Chondrocyte (in vitro differentiated cells): ENCODE measurements around the gene IHH. TPM values are rescaled to one million over a fixed set of nuclear protein-coding genes. Genes with fewer than 3 reads are reported as not detected.

Experiments
- DNase-seq: peaks from one replicate; pipeline ENCODE4 v3.0.0; 2021; ENCODE audit warnings: mixed read lengths, low spot score
- H3K27ac Mint-ChIP-seq: one replicate; pipeline ENCODE4 v1.8.0; 2021; ENCODE audit warnings: mild to moderate bottlenecking, moderate library complexity, mixed read lengths; ENCODE audit not compliant: unreplicated experiment
- H3K27me3 Mint-ChIP-seq: 2 replicates; pipeline ENCODE4 v1.8.0; 2021; ENCODE audit warnings: low read depth, mixed read lengths
- H3K36me3 Mint-ChIP-seq: 2 replicates; pipeline ENCODE4 v1.8.0; 2021; ENCODE audit warnings: low read depth, mixed read lengths
- H3K4me1 Mint-ChIP-seq: 2 replicates; pipeline ENCODE4 v1.8.0; 2021; ENCODE audit warnings: low read depth, mild to moderate bottlenecking, mixed read lengths
- H3K4me3 Mint-ChIP-seq: one replicate; pipeline ENCODE4 v1.8.0; 2021; ENCODE audit warnings: mild to moderate bottlenecking, moderate library complexity, mixed read lengths; ENCODE audit not compliant: unreplicated experiment
- H3K9me3 Mint-ChIP-seq: 2 replicates; pipeline ENCODE4 v1.8.0; 2021; ENCODE audit warnings: low read depth, mixed read lengths
- total RNA-seq: library from RNA; stranded (reverse); gene quantifications from 3 replicates; pipeline ENCODE4 v1.2.1, GENCODE V29; 2021
- TF ChIP-seq, protein P1 (sequence below): fragments of 200-600 bp; sonication (generic); IDR thresholded peaks from 2 replicates; pipeline ENCODE4 v1.5.0; 2021; ENCODE audit warnings: antibody characterized with exemption, mild to moderate bottlenecking, moderate library complexity

Gene IHH
- total RNA-seq, 1 donor from 2014 or later, result not detected

DNA sequence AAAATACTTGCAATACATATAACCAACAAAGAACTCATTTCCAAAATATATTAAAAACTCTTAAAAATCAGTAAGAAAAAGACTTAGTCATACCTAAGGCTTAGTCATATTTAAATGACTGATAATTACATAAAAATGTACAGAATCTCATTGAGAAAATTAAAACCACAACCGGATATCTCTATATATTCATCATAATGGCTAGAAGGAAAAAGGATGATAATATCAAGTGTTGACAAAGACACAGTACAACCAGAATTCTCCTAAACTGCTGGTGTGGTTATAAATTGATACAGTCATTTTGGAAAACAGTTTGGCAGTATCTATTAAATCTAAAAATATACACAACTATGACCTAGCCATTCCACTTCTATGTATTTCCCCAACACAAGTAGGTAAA lies 27.1 kb upstream of the IHH start:
- Mint-ChIP-seq H3K4me1 (no peaks in the 10 kb centered on the region), H3K36me3 (peaks cover 1% of the 10 kb centered on the region), H3K27me3 (no peaks in the 10 kb centered on the region)

DNA sequence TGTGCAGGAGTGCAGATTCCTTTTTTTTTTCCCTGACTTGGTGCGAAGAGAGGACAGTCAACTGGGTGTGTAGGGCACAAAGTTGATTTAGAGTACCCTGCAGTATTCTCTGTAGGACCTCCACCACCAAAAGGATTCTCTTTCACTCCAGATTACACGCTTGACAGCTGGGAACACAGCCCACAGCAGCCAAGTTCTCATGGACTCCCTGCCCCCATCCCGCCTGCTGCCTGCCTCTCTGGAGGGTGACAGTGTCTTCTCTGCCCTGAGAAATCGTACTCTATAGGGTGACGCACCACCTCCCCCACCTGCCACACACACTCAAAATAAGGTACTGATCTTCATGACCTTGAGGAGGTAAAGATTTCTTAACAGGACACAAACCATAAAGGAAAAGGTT lies 26.6 kb upstream of the IHH start:
- TF ChIP-seq, protein P1, sequence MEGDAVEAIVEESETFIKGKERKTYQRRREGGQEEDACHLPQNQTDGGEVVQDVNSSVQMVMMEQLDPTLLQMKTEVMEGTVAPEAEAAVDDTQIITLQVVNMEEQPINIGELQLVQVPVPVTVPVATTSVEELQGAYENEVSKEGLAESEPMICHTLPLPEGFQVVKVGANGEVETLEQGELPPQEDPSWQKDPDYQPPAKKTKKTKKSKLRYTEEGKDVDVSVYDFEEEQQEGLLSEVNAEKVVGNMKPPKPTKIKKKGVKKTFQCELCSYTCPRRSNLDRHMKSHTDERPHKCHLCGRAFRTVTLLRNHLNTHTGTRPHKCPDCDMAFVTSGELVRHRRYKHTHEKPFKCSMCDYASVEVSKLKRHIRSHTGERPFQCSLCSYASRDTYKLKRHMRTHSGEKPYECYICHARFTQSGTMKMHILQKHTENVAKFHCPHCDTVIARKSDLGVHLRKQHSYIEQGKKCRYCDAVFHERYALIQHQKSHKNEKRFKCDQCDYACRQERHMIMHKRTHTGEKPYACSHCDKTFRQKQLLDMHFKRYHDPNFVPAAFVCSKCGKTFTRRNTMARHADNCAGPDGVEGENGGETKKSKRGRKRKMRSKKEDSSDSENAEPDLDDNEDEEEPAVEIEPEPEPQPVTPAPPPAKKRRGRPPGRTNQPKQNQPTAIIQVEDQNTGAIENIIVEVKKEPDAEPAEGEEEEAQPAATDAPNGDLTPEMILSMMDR, result no peak
- Mint-ChIP-seq H3K9me3 (peaks cover 4% of the 10 kb centered on the region), H3K27me3 (no peaks in the 10 kb centered on the region), H3K27ac (no peak overlapping the region), H3K4me3 (no peak overlapping the region), H3K36me3 (peaks cover 1% of the 10 kb centered on the region), H3K4me1 (no peaks in the 10 kb centered on the region)
- no peak for DNase-seq

More for the DNA sequence above, 27.1 kb upstream of the IHH start:
- TF ChIP-seq, protein P1, result no peak
- H3K27ac Mint-ChIP-seq, result no peak overlapping the region
- peaks cover 4% of the 10 kb centered on the region for H3K9me3 Mint-ChIP-seq
- DNase-seq, result no peak
- no peak overlapping the region for H3K4me3 Mint-ChIP-seq

DNA sequence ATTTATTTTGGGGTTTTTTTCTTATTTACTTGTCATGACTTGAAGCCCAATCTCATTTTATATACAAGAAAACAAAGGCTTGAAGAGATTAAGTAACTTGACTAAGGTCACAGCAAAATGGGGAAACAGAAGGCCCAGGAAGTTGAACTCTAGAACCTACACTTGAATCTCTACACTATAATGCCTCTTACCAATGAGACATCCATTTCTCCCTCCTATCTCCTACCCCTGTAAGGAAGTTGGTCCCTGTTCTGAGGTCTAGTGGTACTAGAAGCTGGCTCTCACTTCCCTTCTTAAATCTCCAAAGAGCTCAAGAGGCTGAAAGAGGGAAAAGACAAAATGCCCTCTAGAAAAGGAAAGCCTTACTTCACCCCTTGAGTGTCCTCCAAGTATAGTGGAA lies 25.5 kb upstream of the IHH start:
- TF ChIP-seq, protein P1, result no peak
- H3K4me3 Mint-ChIP-seq, result no peak overlapping the region
- no peak overlapping the region for H3K27ac Mint-ChIP-seq
- H3K9me3 Mint-ChIP-seq, result peaks cover 4% of the 10 kb centered on the region
- H3K36me3 Mint-ChIP-seq, result peaks cover 1% of the 10 kb centered on the region
- DNase-seq, result no peak
- H3K4me1 Mint-ChIP-seq, result no peaks in the 10 kb centered on the region
- H3K27me3 Mint-ChIP-seq, result no peaks in the 10 kb centered on the region

DNA sequence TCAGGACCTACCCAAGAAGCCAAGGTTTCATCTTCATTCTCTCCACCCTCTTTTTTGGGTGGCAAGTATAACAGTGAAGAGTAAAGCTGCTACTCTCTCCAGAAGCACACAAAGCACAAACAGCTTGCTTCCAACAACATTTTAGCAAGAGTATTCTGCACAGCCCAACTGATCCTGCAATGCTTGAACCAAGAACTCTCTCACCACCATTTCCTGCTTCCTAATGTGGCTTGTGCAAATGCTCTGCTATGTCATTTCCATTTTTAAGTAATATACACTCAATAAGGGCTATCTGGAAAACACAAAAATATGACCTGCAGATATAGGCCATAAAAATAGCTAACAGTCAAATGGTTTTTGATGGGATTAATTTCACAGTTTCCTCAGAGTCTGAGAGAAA lies 24.1 kb upstream of the IHH start:
- no peak overlapping the region for H3K4me3 Mint-ChIP-seq
- H3K9me3 Mint-ChIP-seq, result peaks cover 4% of the 10 kb centered on the region
- no peaks in the 10 kb centered on the region for H3K4me1 Mint-ChIP-seq
- no peak overlapping the region for H3K27ac Mint-ChIP-seq
- H3K27me3 Mint-ChIP-seq, result no peaks in the 10 kb centered on the region
- TF ChIP-seq, protein P1, result no peak
- DNase-seq, result no peak
- H3K36me3 Mint-ChIP-seq, result no peaks in the 10 kb centered on the region

DNA sequence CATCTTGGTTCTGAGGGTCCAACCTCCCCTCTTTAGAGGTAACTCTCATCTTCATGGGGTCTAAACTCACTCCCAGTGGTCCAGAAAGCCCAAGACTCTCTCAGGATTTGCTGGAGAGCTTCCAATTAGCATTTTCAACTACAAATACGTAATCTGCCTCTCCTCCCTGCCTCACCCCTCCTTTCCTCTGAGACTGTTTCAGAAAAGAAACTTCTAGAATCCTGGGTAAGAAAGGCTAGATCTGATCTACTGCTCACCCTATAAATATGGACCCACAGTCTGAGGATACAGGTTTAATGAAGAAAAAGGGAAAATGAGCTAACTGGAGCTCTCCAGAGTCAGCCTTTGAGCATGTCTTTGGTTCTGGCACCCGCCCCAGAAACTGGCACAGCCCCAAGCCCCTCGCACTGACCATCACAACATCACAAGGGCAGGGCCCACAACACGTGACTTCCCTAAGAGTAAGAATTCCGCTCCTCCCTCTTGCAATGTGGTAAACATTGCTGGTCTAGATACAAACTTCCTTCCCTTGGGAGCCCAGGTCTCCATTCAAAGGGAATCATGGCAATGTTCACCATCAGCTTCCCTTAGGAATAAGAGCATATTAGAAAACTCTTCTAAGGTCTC lies 21.7 kb upstream of the IHH start:
- TF ChIP-seq, protein P1, result no peak
- no peak overlapping the region for H3K27ac Mint-ChIP-seq
- no peak for DNase-seq
- H3K36me3 Mint-ChIP-seq, result no peaks in the 10 kb centered on the region
- no peak overlapping the region for H3K4me3 Mint-ChIP-seq
- no peaks in the 10 kb centered on the region for H3K27me3 Mint-ChIP-seq
- no peaks in the 10 kb centered on the region for H3K9me3 Mint-ChIP-seq
- no peaks in the 10 kb centered on the region for H3K4me1 Mint-ChIP-seq
